Measurements from ENCODE around the gene CCNYL1. TPM values are rescaled to one million over a fixed set of nuclear protein-coding genes. Genes with fewer than 3 reads are reported as not detected.
A peak's percentile ranks its signal among the peaks of the same experiment; 100 is the strongest.

Gene CCNYL1
- total RNA-seq, 1 donor from 2014 or later = 25.6 TPM

DNA sequence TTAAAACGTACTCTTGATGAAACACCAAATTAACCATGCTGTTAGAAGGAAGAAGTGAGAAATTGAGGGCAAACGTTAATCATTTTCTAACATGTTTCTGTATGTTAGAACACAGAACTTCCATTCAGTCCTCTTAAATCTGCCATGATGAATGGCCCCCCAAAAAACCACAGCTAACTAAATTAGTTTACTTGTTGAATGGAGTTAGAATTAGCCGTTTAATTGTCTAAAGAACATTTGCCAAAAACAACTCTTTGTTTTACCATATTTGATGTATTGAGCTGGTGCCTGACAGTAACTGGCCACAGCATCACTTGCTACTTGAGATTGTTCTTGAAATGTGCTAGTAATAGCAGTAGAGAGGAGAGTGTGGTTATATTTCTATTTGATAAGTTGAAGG, 12.7 kb downstream of the CCNYL1 start:
- Histone ChIP-seq H3K4me1 (peaks cover 24% of the 10 kb centered on the region), H3K27ac (no peak overlapping the region), H3K36me3 (no peaks in the 10 kb centered on the region), H3K9me3 (no peaks in the 10 kb centered on the region), H3K27me3 (ENCODE audit: low read depth) (no peaks in the 10 kb centered on the region), H3K4me3 (no peak overlapping the region)
- no peak for DNase-seq
- ATAC-seq = peak in 1 of 2 donors; percentile 68
- intact Hi-C loops (cut with DNase I) = no loop called here
- TF ChIP-seq, protein P1, sequence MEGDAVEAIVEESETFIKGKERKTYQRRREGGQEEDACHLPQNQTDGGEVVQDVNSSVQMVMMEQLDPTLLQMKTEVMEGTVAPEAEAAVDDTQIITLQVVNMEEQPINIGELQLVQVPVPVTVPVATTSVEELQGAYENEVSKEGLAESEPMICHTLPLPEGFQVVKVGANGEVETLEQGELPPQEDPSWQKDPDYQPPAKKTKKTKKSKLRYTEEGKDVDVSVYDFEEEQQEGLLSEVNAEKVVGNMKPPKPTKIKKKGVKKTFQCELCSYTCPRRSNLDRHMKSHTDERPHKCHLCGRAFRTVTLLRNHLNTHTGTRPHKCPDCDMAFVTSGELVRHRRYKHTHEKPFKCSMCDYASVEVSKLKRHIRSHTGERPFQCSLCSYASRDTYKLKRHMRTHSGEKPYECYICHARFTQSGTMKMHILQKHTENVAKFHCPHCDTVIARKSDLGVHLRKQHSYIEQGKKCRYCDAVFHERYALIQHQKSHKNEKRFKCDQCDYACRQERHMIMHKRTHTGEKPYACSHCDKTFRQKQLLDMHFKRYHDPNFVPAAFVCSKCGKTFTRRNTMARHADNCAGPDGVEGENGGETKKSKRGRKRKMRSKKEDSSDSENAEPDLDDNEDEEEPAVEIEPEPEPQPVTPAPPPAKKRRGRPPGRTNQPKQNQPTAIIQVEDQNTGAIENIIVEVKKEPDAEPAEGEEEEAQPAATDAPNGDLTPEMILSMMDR (IDR thresholded peaks at IDR 0.05) = no peak

DNA sequence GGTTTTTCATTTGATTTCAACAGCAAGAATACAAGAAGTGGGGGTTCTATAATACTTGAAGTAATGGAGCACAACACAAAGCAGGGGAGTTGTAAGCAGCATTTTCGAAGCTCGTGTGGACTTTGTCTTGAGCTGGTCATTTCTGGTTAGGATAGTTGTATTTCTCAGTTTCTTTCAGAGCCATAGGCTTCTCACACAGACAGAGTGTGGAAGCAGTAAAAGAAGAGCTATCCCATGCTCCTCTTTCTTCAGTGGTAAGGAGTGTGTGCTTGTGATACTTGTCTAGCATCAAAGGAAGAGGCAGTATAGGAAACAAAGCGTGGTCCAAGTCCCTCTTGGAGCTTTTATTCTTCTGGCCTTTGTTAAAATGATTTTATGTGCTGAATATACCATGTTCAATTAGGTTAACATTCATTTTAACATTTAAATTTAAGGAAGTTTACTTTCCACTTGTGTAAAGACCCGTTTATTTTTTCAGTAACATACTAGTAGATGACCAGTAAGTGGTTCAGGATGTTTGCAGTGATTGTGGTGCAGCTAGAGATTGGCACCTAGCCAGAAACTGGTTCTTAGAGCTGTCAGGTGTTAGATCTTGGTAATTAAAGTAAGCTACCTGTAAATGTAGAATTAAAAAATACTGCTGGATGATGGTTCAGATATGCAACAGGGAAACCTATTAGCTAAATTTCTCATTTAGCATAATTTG, 14.6 kb downstream of the CCNYL1 start:
- intact Hi-C loops (cut with DNase I) = no loop called here
- Histone ChIP-seq H3K9me3 (no peaks in the 10 kb centered on the region), H3K4me1 (peaks cover 24% of the 10 kb centered on the region), H3K36me3 (peaks cover 9% of the 10 kb centered on the region), H3K4me3 (no peak overlapping the region), H3K27me3 (ENCODE audit: low read depth) (no peaks in the 10 kb centered on the region), H3K27ac (no peak overlapping the region)
- ATAC-seq (peak in 1 of 2 donors; percentile 51), DNase-seq (no peak)
- TF ChIP-seq, protein P1 (IDR thresholded peaks at IDR 0.05) = no peak

DNA sequence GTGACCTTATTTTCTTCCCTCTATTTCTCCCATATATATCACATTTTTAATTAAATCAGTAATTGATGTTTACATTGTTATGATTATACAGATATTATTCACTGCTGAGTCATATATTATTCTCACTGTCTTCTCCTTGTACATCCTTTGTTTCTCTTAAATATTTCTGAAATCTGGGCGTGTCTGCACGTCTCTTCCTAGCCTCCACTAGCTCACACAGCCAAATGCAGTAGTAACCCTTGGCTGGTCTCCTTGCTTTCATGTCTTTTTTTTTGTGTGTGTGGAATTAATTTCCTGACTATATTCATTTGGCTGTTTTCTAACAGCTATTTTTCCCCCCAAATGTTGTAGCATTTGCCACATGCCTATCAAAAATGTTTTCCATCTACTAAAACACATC, 15.8 kb downstream of the CCNYL1 start:
- no peaks in the 10 kb centered on the region for H3K9me3 ChIP-seq

DNA sequence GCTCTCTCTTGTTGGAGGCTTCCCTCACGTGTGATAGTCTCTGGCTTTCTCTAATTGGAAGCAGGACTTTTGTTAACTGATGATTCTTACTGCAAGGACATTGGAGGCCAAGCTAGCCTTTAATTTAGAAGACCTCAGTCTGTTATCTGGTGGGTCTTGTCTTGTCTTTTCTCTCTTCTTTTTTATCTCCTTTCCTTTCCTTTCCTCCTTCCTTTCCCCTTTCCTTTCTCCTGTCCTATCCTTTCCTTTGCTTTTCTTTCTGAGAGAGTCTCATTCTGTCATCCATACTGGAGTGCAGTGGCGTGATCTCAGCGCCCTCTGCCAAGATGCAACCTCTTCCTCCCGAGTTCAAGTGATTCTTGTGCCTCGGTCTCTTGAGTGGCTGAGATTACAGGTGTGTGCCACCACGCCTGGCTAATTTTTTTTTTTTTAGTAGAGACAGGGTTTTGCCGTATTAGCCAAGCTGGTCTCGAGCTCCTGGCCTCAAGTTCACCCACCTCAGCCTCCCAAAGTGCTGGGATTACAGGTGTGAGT, 18.1 kb downstream of the CCNYL1 start:
- Histone ChIP-seq H3K4me1 (peaks cover 21% of the 10 kb centered on the region), H3K4me3 (no peak overlapping the region), H3K36me3 (peaks cover 20% of the 10 kb centered on the region), H3K27me3 (ENCODE audit: low read depth) (no peaks in the 10 kb centered on the region), H3K9me3 (no peaks in the 10 kb centered on the region), H3K27ac (no peak overlapping the region)
- ATAC-seq (peak; percentile 66 to 78), DNase-seq (no peak)
- TF ChIP-seq, protein P1 (IDR thresholded peaks at IDR 0.05) = no peak
- intact Hi-C loops (cut with DNase I) = no loop called here

More for the DNA sequence above, 15.8 kb downstream of the CCNYL1 start:
- peaks cover 21% of the 10 kb centered on the region for H3K4me1 ChIP-seq
- no peaks in the 10 kb centered on the region for H3K27me3 ChIP-seq (ENCODE audit: low read depth)
- ATAC-seq (no peak), DNase-seq (no peak)
- no peak overlapping the region for H3K27ac ChIP-seq
- peaks cover 9% of the 10 kb centered on the region for H3K36me3 ChIP-seq
- TF ChIP-seq, protein P1 (IDR thresholded peaks at IDR 0.05) = no peak
- no peak overlapping the region for H3K4me3 ChIP-seq
- intact Hi-C loops (cut with DNase I) = no loop called here

DNA sequence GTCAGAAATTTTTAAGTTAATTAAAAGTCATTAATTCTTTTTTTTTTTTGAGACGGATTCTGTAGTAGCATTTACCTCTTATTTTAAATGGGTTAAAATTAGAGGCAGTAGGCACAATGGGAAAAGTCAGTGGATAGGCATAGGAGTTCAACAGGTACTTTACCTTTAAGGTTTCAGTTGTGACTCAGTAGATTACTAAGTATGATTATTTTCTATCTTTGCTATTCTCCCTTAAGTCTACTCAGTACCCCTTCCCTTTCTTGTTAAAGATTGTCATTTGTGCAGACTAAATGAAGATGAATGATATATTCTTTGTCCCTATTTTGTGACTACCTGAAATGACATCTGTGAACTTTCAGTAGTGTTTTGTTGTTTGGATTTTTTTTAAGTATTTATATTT, 19.7 kb downstream of the CCNYL1 start:
- intact Hi-C loops (cut with DNase I) = no loop called here
- TF ChIP-seq, protein P1 (IDR thresholded peaks at IDR 0.05) = no peak
- ATAC-seq (no peak), DNase-seq (no peak)
- peaks cover 15% of the 10 kb centered on the region for H3K4me1 ChIP-seq
- no peaks in the 10 kb centered on the region for H3K9me3 ChIP-seq
- peaks cover 20% of the 10 kb centered on the region for H3K36me3 ChIP-seq
- H3K27ac ChIP-seq = no peak overlapping the region
- no peaks in the 10 kb centered on the region for H3K27me3 ChIP-seq (ENCODE audit: low read depth)
- no peak overlapping the region for H3K4me3 ChIP-seq
